HEK293 (cell line): Measurements from ENCODE around the gene TMEM131L.

Experiments used
- CTCF ChIA-PET: fragments of 350-600 bp; formaldehyde crosslinking; extraction: SDS; loops from one replicate; lab custom pipeline; 2021; ENCODE audit warnings: antibody characterized with exemption; lab: Yijun Ruan, JAX
- POLR2A ChIA-PET: fragments of 300-600 bp; formaldehyde crosslinking; extraction: SDS; loops from one replicate; lab custom pipeline; 2020; ENCODE audit warnings: antibody characterized with exemption, inconsistent platforms; lab: Yijun Ruan, JAX
- H3K27ac ChIP-seq: fragments of 200-500 bp; sonication (Bioruptor generic); 2 replicates; pipeline ENCODE4 v1.5.1; 2014; ENCODE audit warnings: low read depth, low read length, control low read depth, inconsistent platforms; ENCODE audit errors: extremely low read depth
- H3K36me3 ChIP-seq, 2 experiments: fragments of 200-500 bp in 1 of 2; sonication (Bioruptor generic) in 1 of 2; 1 replicate in 1 of 2; 2 replicates in 1 of 2; pipeline ENCODE4 v1.5.1; 2014 to 2017; ENCODE audit warnings: inconsistent platforms in 2 of 2, low read length in 2 of 2; ENCODE audit not compliant: control insufficient read depth in 2 of 2, insufficient read depth in 1 of 2
- H3K4me1 ChIP-seq: fragments of 200-500 bp; sonication (Bioruptor generic); 2 replicates; pipeline ENCODE4 v1.5.1; 2014; ENCODE audit warnings: mild to moderate bottlenecking, low read length, inconsistent platforms; ENCODE audit not compliant: control insufficient read depth, insufficient read depth
- H3K4me3 ChIP-seq: 2 replicates; pipeline ENCODE4 v1.5.1; 2011; ENCODE audit warnings: low read depth, mild to moderate bottlenecking, control low read depth, low read length, moderate library complexity
- H3K9me3 ChIP-seq: fragments of 200-500 bp; sonication (Bioruptor generic); 2 replicates; pipeline ENCODE4 v1.5.1; 2014; ENCODE audit warnings: low read depth, low read length, inconsistent platforms; ENCODE audit not compliant: control insufficient read depth, insufficient read depth
- IKZF3 ChIP-seq: fragments of 450-650 bp; IDR thresholded peaks from 2 replicates; pipeline ENCODE4 v1.5.0; 2018; ENCODE audit warnings: missing biosample characterization, mild to moderate bottlenecking, missing genetic modification characterization, moderate library complexity
- MZF1 ChIP-seq: fragments of 450-650 bp; formaldehyde crosslinking; IDR thresholded peaks from 2 replicates; pipeline ENCODE4 v1.5.1; 2017; ENCODE audit warnings: missing biosample characterization, missing genetic modification characterization, borderline replicate concordance
- OSR2 ChIP-seq: fragments of 450-650 bp; formaldehyde crosslinking; IDR thresholded peaks from 2 replicates; pipeline ENCODE4 v1.5.1; 2016; ENCODE audit warnings: missing biosample characterization, missing genetic modification characterization
- OVOL3 ChIP-seq: fragments of 450-650 bp; formaldehyde crosslinking; IDR thresholded peaks from 2 replicates; pipeline ENCODE4 v1.5.1; 2016; ENCODE audit warnings: missing biosample characterization, missing genetic modification characterization
- PRDM6 ChIP-seq: fragments of 450-650 bp; formaldehyde crosslinking; IDR thresholded peaks from 2 replicates; pipeline ENCODE4 v1.5.1; 2017; ENCODE audit warnings: missing biosample characterization, missing genetic modification characterization
- SP7 ChIP-seq: fragments of 450-650 bp; formaldehyde crosslinking; IDR thresholded peaks from 2 replicates; pipeline ENCODE4 v1.5.1; 2016; ENCODE audit warnings: missing biosample characterization, missing genetic modification characterization
- WT1 ChIP-seq: fragments of 450-650 bp; formaldehyde crosslinking; IDR thresholded peaks from 2 replicates; pipeline ENCODE4 v1.5.1; 2016; ENCODE audit warnings: missing biosample characterization, missing genetic modification characterization
- ZBTB44 ChIP-seq: fragments of 450-650 bp; IDR thresholded peaks from 2 replicates; pipeline ENCODE4 v1.5.1; 2018; ENCODE audit warnings: missing biosample characterization, mild to moderate bottlenecking, missing genetic modification characterization
- ZBTB6 ChIP-seq: fragments of 450-650 bp; formaldehyde crosslinking; IDR thresholded peaks from 2 replicates; pipeline ENCODE4 v1.5.1; 2017; ENCODE audit warnings: missing biosample characterization, missing genetic modification characterization
- ZEB2 ChIP-seq: fragments of 450-650 bp; formaldehyde crosslinking; IDR thresholded peaks from 2 replicates; pipeline ENCODE4 v1.5.1; 2016; ENCODE audit warnings: missing biosample characterization, missing genetic modification characterization
- ZIC2 ChIP-seq: fragments of 450-650 bp; formaldehyde crosslinking; IDR thresholded peaks from 2 replicates; pipeline ENCODE4 v1.5.1; 2016; ENCODE audit warnings: missing biosample characterization, missing genetic modification characterization
- ZNF184 ChIP-seq: fragments of 450-650 bp; IDR thresholded peaks from 2 replicates; pipeline ENCODE4 v1.5.1; 2018; ENCODE audit warnings: missing biosample characterization, mild to moderate bottlenecking, missing genetic modification characterization
- ZNF248 ChIP-seq: fragments of 450-650 bp; formaldehyde crosslinking; IDR thresholded peaks from 2 replicates; pipeline ENCODE4 v1.5.1; 2017; ENCODE audit warnings: missing biosample characterization, missing genetic modification characterization
- ZNF366 ChIP-seq: fragments of 450-650 bp; formaldehyde crosslinking; conservative IDR thresholded peaks from 2 replicates; pipeline ENCODE4 v1.5.1; 2016; ENCODE audit warnings: missing biosample characterization, missing genetic modification characterization
- ZNF426 ChIP-seq: fragments of 450-650 bp; formaldehyde crosslinking; IDR thresholded peaks from 2 replicates; pipeline ENCODE4 v1.5.1; 2017; ENCODE audit warnings: missing biosample characterization, missing genetic modification characterization, mild to moderate bottlenecking, inconsistent platforms, moderate library complexity
- ZNF513 ChIP-seq: fragments of 450-650 bp; IDR thresholded peaks from 2 replicates; pipeline ENCODE4 v1.5.1; 2018; ENCODE audit warnings: missing biosample characterization, missing genetic modification characterization
- ZNF549 ChIP-seq: fragments of 450-650 bp; IDR thresholded peaks from 2 replicates; pipeline ENCODE4 v1.5.1; 2018; ENCODE audit warnings: missing biosample characterization, missing genetic modification characterization, mild to moderate bottlenecking, inconsistent platforms, moderate library complexity
- ZNF624 ChIP-seq: fragments of 450-650 bp; formaldehyde crosslinking; IDR thresholded peaks from 2 replicates; pipeline ENCODE4 v1.5.1; 2017; ENCODE audit warnings: missing biosample characterization, missing genetic modification characterization
- ZNF626 ChIP-seq: fragments of 450-650 bp; sonication (Bioruptor Pico); formaldehyde crosslinking; IDR thresholded peaks from 2 replicates; pipeline ENCODE4 v1.5.1; 2018; ENCODE audit warnings: missing biosample characterization, missing genetic modification characterization, inconsistent platforms
- ZNF658 ChIP-seq: fragments of 450-650 bp; formaldehyde crosslinking; IDR thresholded peaks from 2 replicates; pipeline ENCODE4; 2016; ENCODE audit warnings: missing biosample characterization, missing genetic modification characterization
- ZNF660 ChIP-seq: fragments of 450-650 bp; IDR thresholded peaks from 2 replicates; pipeline ENCODE4 v1.5.1; 2018; ENCODE audit warnings: missing biosample characterization, mild to moderate bottlenecking, missing genetic modification characterization
- ZNF830 ChIP-seq: fragments of 450-650 bp; IDR thresholded peaks from 2 replicates; pipeline ENCODE4 v1.5.0; 2018; ENCODE audit warnings: missing biosample characterization, missing genetic modification characterization, low read depth, mild to moderate bottlenecking, moderate library complexity

Gene TMEM131L

GRCh38 chr4:153479101-153479500 is 12.9 kb downstream of the TMEM131L start:
- Histone ChIP-seq H3K9me3 (no peaks in the 10 kb centered on the region), H3K4me3 (no peak overlapping the region), H3K27ac (no peak overlapping the region; the same call in 1 of the 2 replicates), H3K4me1 (peaks cover 8% of the 10 kb centered on the region), H3K36me3 (peaks cover 0 to 18% of the 10 kb centered on the region in 2 experiments; a peak in 2 of 3 replicates)
- ChIA-PET POLR2A (interaction anchor here (0.9 kb wide), 1 partner anchor 86 kb away, joined by 3 read pairs; no protein-coding TSS in a partner anchor), CTCF (no interaction called here)
- 0 out of 2 replicates have a peak, but pooled peaks have one; percentile 37 for TF ChIP-seq OSR2 (tag by site-specific recombination)
- TF ChIP-seq IKZF3 = peak; percentile 69; the same call in 1 of the 2 replicates
- TF ChIP-seq ZNF626 (tag by site-specific recombination) = no peak
- TF ChIP-seq ZBTB44 (tag by site-specific recombination) = 0 out of 2 replicates have a peak, but pooled peaks have one; percentile 16
- no peak for TF ChIP-seq ZNF184
- no peak for TF ChIP-seq ZIC2 (tag by site-specific recombination)
- no peak for TF ChIP-seq ZNF248 (tag by site-specific recombination)
- no peak for TF ChIP-seq ZBTB6 (tag by site-specific recombination)
- TF ChIP-seq WT1 = no peak
- peak; percentile 96 for TF ChIP-seq PRDM6 (tag by site-specific recombination)
- 0 out of 2 replicates have a peak, but pooled peaks have one; percentile 55 for TF ChIP-seq ZEB2 (tag by site-specific recombination)
- 0 out of 2 replicates have a peak, but pooled peaks have one; percentile 32 for TF ChIP-seq ZNF366 (tag by site-specific recombination)
- no peak for TF ChIP-seq ZNF660 (tag by site-specific recombination)
- TF ChIP-seq ZNF830 = no peak
- TF ChIP-seq OVOL3 (tag by site-specific recombination) = no peak
- no peak for TF ChIP-seq SP7 (tag by site-specific recombination)
- no peak for TF ChIP-seq ZNF426 (tag by site-specific recombination)
- peak; percentile 92 for TF ChIP-seq MZF1 (tag by site-specific recombination)
- peak; percentile 74 for TF ChIP-seq ZNF513 (tag by site-specific recombination)
- TF ChIP-seq ZNF658 = no peak
- TF ChIP-seq, all 188 proteins: peak for 8

GRCh38 chr4:153480704-153481103 is 14.5 kb downstream of the TMEM131L start:
- no peaks in the 10 kb centered on the region for H3K9me3 ChIP-seq
- H3K27ac ChIP-seq = no peak overlapping the region
- no peak for TF ChIP-seq ZNF624
- 0 out of 2 replicates have a peak, but pooled peaks have one; percentile 24 for TF ChIP-seq ZNF366 (tag by site-specific recombination)
- no peak for TF ChIP-seq ZNF549 (tag by site-specific recombination)
- peaks cover 0 to 2% of the 10 kb centered on the region in 2 experiments; a peak in 2 of 3 replicates for H3K36me3 ChIP-seq
- H3K4me3 ChIP-seq = no peak overlapping the region
- ChIA-PET POLR2A (no interaction called here), CTCF (no interaction called here)
- peaks cover 8% of the 10 kb centered on the region for H3K4me1 ChIP-seq
